IMR-90 (cell line): ENCODE data around the gene PPP1R37. TPM values are rescaled to one million over a fixed set of nuclear protein-coding genes. Genes with fewer than 3 reads are reported as not detected.

ENCODE experiments used
- ATAC-seq: fragments of 200-7000 bp; cut with Tn5 transposase; 2 replicates; pipeline ENCODE4 v1.9.1; 2020; ENCODE audit warnings: low read depth, mild to moderate bottlenecking, moderate library complexity
- BruUV-seq: library from RNA; stranded (reverse); fragments of 400-500 nt; replicated peaks from 2 replicates; lab custom pipeline; 2021; lab: Mats Ljungman, UMichigan
- CTCF ChIA-PET: fragments of 300-600 bp; formaldehyde crosslinking; extraction: SDS; loops from one replicate; lab custom pipeline; 2021; ENCODE audit warnings: antibody characterized with exemption; lab: Yijun Ruan, JAX
- POLR2A ChIA-PET: fragments of 300-600 bp; sonication (Branson Sonifier 250); formaldehyde crosslinking; loops from one replicate; lab custom pipeline; 2022; ENCODE audit warnings: antibody characterized with exemption; ENCODE audit not compliant: unreplicated experiment; lab: Charles Lee
- DNase-seq: peaks from one replicate; pipeline ENCODE4 v3.0.0; 2013
- H2AFZ ChIP-seq: replicated peaks from 2 replicates; pipeline ENCODE3; 2013; ENCODE audit warnings: low read length, mild to moderate bottlenecking; ENCODE audit not compliant: poor library complexity
- H2AK5ac ChIP-seq: 2 replicates; pipeline ENCODE4 v1.6.1; 2013; ENCODE audit warnings: low read depth, low read length, inconsistent platforms
- H2AK9ac ChIP-seq: replicated peaks from 2 replicates; pipeline ENCODE3; 2013; ENCODE audit warnings: mild to moderate bottlenecking, low read depth, low read length, moderate library complexity; ENCODE audit not compliant: poor library complexity
- H2BK120ac ChIP-seq: 2 replicates; pipeline ENCODE4 v1.6.1; 2013; ENCODE audit warnings: low read depth, low read length, inconsistent platforms
- H2BK15ac ChIP-seq: 3 replicates; pipeline ENCODE4 v1.6.1; 2013; ENCODE audit warnings: low read depth, low read length, inconsistent platforms
- H2BK20ac ChIP-seq: 2 replicates; pipeline ENCODE4 v1.6.1; 2013; ENCODE audit warnings: low read depth, mild to moderate bottlenecking, inconsistent platforms, low read length, moderate library complexity
- H2BK5ac ChIP-seq: 2 replicates; pipeline ENCODE4 v1.6.1; 2013; ENCODE audit warnings: mild to moderate bottlenecking, low read depth, low read length, inconsistent platforms; ENCODE audit not compliant: poor library complexity, severe bottlenecking
- H3K14ac ChIP-seq: replicated peaks from 2 replicates; pipeline ENCODE4 v1.6.1; 2013; ENCODE audit warnings: low read depth, low read length, inconsistent platforms
- H3K18ac ChIP-seq: 2 replicates; pipeline ENCODE4 v1.6.1; 2013; ENCODE audit warnings: low read depth, low read length, control low read depth
- H3K23ac ChIP-seq: 2 replicates; pipeline ENCODE4 v1.6.1; 2013; ENCODE audit warnings: low read depth, low read length, inconsistent platforms
- H3K27ac ChIP-seq: 2 replicates; pipeline ENCODE4 v1.5.1; 2013; ENCODE audit warnings: mild to moderate bottlenecking, control low read depth, low read length; ENCODE audit not compliant: insufficient read depth
- H3K27me3 ChIP-seq: 2 replicates; pipeline ENCODE4 v1.6.1; 2013; ENCODE audit warnings: low read length; ENCODE audit not compliant: control insufficient read depth, insufficient read depth
- H3K36me3 ChIP-seq: 2 replicates; pipeline ENCODE4 v1.6.1; 2013; ENCODE audit warnings: low read length, mixed read lengths; ENCODE audit not compliant: control insufficient read depth, insufficient read depth
- H3K4ac ChIP-seq: 2 replicates; pipeline ENCODE4 v1.6.1; 2013; ENCODE audit warnings: low read depth, low read length, inconsistent platforms
- H3K4me1 ChIP-seq: 2 replicates; pipeline ENCODE4 v1.6.1; 2013; ENCODE audit warnings: low read length, mixed read lengths; ENCODE audit not compliant: control insufficient read depth, insufficient read depth
- H3K4me2 ChIP-seq: 2 replicates; pipeline ENCODE4 v1.6.1; 2013; ENCODE audit warnings: low read depth, mild to moderate bottlenecking, control low read depth, low read length, moderate library complexity
- H3K4me3 ChIP-seq: 2 replicates; pipeline ENCODE4 v1.5.1; 2013; ENCODE audit warnings: low read depth, mild to moderate bottlenecking, control low read depth, low read length, moderate library complexity; ENCODE audit not compliant: insufficient read depth
- H3K56ac ChIP-seq: 2 replicates; pipeline ENCODE4 v1.6.1; 2013; ENCODE audit warnings: low read length, inconsistent platforms; ENCODE audit not compliant: insufficient read depth; ENCODE audit errors: extremely low read depth
- H3K79me1 ChIP-seq, 2 experiments: 2 replicates each; pipeline ENCODE4 v1.6.1; 2013; ENCODE audit warnings: low read length in 2 of 2, inconsistent platforms in 1 of 2, low read depth in 1 of 2
- H3K9ac ChIP-seq: 2 replicates; pipeline ENCODE4 v1.6.1; 2013; ENCODE audit warnings: low read depth, low read length, control low read depth
- H3K9me1 ChIP-seq: 2 replicates; pipeline ENCODE4 v1.6.1; 2013; ENCODE audit warnings: low read length, inconsistent platforms; ENCODE audit not compliant: insufficient read depth
- H3K9me3 ChIP-seq: 2 replicates; pipeline ENCODE4 v1.6.1; 2013; ENCODE audit warnings: low read length; ENCODE audit not compliant: control insufficient read depth, insufficient read depth
- H4K20me1 ChIP-seq: 2 replicates; pipeline ENCODE4 v1.6.1; 2013; ENCODE audit warnings: low read length, inconsistent platforms; ENCODE audit not compliant: insufficient read depth
- H4K5ac ChIP-seq: 2 replicates; pipeline ENCODE4 v1.6.1; 2013; ENCODE audit warnings: mild to moderate bottlenecking, low read depth, low read length, control low read depth
- H4K8ac ChIP-seq, 2 experiments: 2 replicates each; pipeline ENCODE4 v1.6.1; 2013; ENCODE audit warnings: low read depth in 2 of 2, low read length in 2 of 2, control low read depth in 1 of 2, inconsistent platforms in 1 of 2
- H4K91ac ChIP-seq: 2 replicates; pipeline ENCODE4 v1.6.1; 2013; ENCODE audit warnings: low read depth, low read length, inconsistent platforms; ENCODE audit not compliant: insufficient read depth
- ELK1 ChIP-seq: fragments of 150-350 bp; IDR thresholded peaks from 2 replicates; pipeline ENCODE4 v1.6.1; 2016; ENCODE audit warnings: low read depth, mild to moderate bottlenecking, low read length, moderate library complexity, borderline replicate concordance
- MAZ ChIP-seq: IDR thresholded peaks from 2 replicates; pipeline ENCODE4 v1.6.1; 2012; ENCODE audit warnings: low read depth, mild to moderate bottlenecking, low read length, improper control_type of control experiment, moderate library complexity, borderline replicate concordance
- MXI1 ChIP-seq: IDR thresholded peaks from 2 replicates; pipeline ENCODE4 v1.6.1; 2012; ENCODE audit warnings: low read depth, mild to moderate bottlenecking, low read length, moderate library complexity, borderline replicate concordance
- NFE2L2 ChIP-seq: fragments of 150-350 bp; IDR thresholded peaks from 2 replicates; pipeline ENCODE4 v1.6.1; 2016; ENCODE audit warnings: low read depth, mild to moderate bottlenecking, low read length
- POLR2A ChIP-seq: IDR thresholded peaks from 2 replicates; pipeline ENCODE4 v1.6.1; 2012; ENCODE audit warnings: mild to moderate bottlenecking, low read depth, low read length
- RCOR1 ChIP-seq: IDR thresholded peaks from 2 replicates; pipeline ENCODE4 v1.6.1; 2012; ENCODE audit warnings: mild to moderate bottlenecking, low read length, improper control_type of control experiment; ENCODE audit not compliant: insufficient replicate concordance
- SMC3 ChIP-seq: fragments of 150-350 bp; IDR thresholded peaks from 2 replicates; pipeline ENCODE4 v1.6.1; 2016; ENCODE audit warnings: low read depth, mild to moderate bottlenecking, antibody characterized with exemption, low read length, moderate library complexity
- WGBS, 2 experiments: methylation state at CpG; one replicate each; pipeline versions ENCODE4 v1.1.5 to v1.1.7; 2013; ENCODE audit warnings: missing lambda C conversion rate in 2 of 2; ENCODE audit not compliant: insufficient read length in 1 of 2; ENCODE audit errors: extremely low coverage in 2 of 2; 5-methylcytosine and 5-hydroxymethylcytosine counted together
- dilution Hi-C: fragments of 300-500 bp; cut with HindIII; formaldehyde crosslinking; loops from one replicate; pipeline ENCODE4 v1.14.3; 2018; ENCODE audit warnings: low sequenced_read_pairs; ENCODE audit not compliant: unreplicated experiment
- in situ Hi-C: fragments of 300-500 bp; cut with MboI; formaldehyde crosslinking; loops from 3 replicates; pipeline ENCODE4 v1.14.3; 2019; ENCODE audit warnings: low sequenced_read_pairs, inconsistent platforms, mixed read lengths
- intact Hi-C: fragments of 100-400 bp; cut with micrococcal nuclease; formaldehyde crosslinking; loops from 2 replicates; pipeline ENCODE4 v1.10.0; 2022
- polyA plus RNA-seq, 3 experiments: library from polyadenylated mRNA; depleted of rRNA; stranded (reverse); fragments of >200 nt; gene quantifications; 2 replicates each; pipeline ENCODE4 v1.2.3, GENCODE V29; 2012; ENCODE audit warnings: low replicate concordance in 1 of 3
- total RNA-seq: library from RNA; depleted of rRNA; stranded (reverse); fragments of >200 nt; gene quantifications from 2 replicates; pipeline ENCODE4 v1.2.3, GENCODE V29; 2012

PPP1R37 gene
- total and polyA plus RNA-seq, 2 of the 4 experiments (the other 2 are of a cell fraction): 13.1 to 18.5 TPM

GRCh38 chr19:45097450-45097775, 4.4 kb downstream of the PPP1R37 start:
- no peak for DNase-seq
- ChIA-PET POLR2A (no interaction called here), CTCF (no interaction called here)
- H4K91ac ChIP-seq: peak overlapping the region; percentile 69; the same call in 1 of the 2 replicates
- no peak overlapping the region for H3K18ac ChIP-seq
- peak overlapping the region; percentile 19; the same call in 1 of the 3 replicates for H2BK15ac ChIP-seq
- peaks cover 39% of the 10 kb centered on the region for H3K4me1 ChIP-seq
- no peak overlapping the region for H3K4me3 ChIP-seq
- dilution Hi-C loops (no loop called here), in situ Hi-C loops (no loop called here), intact Hi-C loops (no loop called here)
- no peak overlapping the region for H3K4me2 ChIP-seq
- peak overlapping the region; percentile 63; the same call in 1 of the 2 replicates for H3K23ac ChIP-seq
- H3K9me1 ChIP-seq: peaks cover 50% of the 10 kb centered on the region
- 0 out of 2 replicates have a peak, but pooled peaks cover 1% of the 10 kb centered on the region for H3K36me3 ChIP-seq
- H3K79me1 ChIP-seq: peaks cover 24 to 84% of the 10 kb centered on the region in 2 experiments; a peak in 3 of 4 replicates
- H4K20me1 ChIP-seq: peaks cover 81% of the 10 kb centered on the region
- peak overlapping the region; percentile 85 for H2BK5ac ChIP-seq
- TF ChIP-seq MAZ: no peak
- TF ChIP-seq ELK1: no peak
- no peak for TF ChIP-seq SMC3
- no peak for TF ChIP-seq RCOR1
- no peak for TF ChIP-seq NFE2L2
- TF ChIP-seq MXI1: no peak
- no peak for TF ChIP-seq POLR2A
- BruUV-seq: no TSS peak
- peak overlapping the region; percentile 78 for H3K27ac ChIP-seq
- WGBS, 2 experiments: no CpG with 5 or more reads among the region's 7 CpGs
- H3K4ac ChIP-seq: peak overlapping the region; percentile 95
- peak overlapping the region; percentile 98 for H2AK5ac ChIP-seq
- peak overlapping the region; percentile 97 for H2AK9ac ChIP-seq
- H2BK120ac ChIP-seq: peak overlapping the region; percentile 75; the same call in 1 of the 2 replicates
- peak overlapping the region; percentile 5 for H2AFZ ChIP-seq
- H3K14ac ChIP-seq: peak overlapping the region; percentile 89
- H3K27me3 ChIP-seq: no peaks in the 10 kb centered on the region
- peak overlapping the region in 1 of 2 experiments; percentile 79; a peak in 1 of 4 replicates for H4K8ac ChIP-seq
- peak overlapping the region; percentile 32; the same call in 1 of the 2 replicates for H4K5ac ChIP-seq
- no peaks in the 10 kb centered on the region for H3K9me3 ChIP-seq
- H3K9ac ChIP-seq: peak overlapping the region; percentile 9
- H3K56ac ChIP-seq: no peak overlapping the region
- peak overlapping the region; percentile 78; the same call in 1 of the 2 replicates for H2BK20ac ChIP-seq
- no peak for ATAC-seq
